K562 (cell line): ENCODE measurements around the gene FAM184B. TPM values are rescaled to one million over a fixed set of nuclear protein-coding genes. Genes with fewer than 3 reads are reported as not detected.
A peak's percentile ranks its signal among the peaks of the same experiment; 100 is the strongest.

Experiments
- ATAC-seq: fragments of 200-7000 bp; cut with Tn5 transposase; 3 replicates; pipeline ENCODE4 v1.9.1; 2020; ENCODE audit warnings: moderate library complexity
- BruUV-seq: library from RNA; stranded (reverse); fragments of 400-500 nt; replicated peaks from 2 replicates; lab custom pipeline; 2021; lab: Mats Ljungman, UMichigan
- CTCF ChIA-PET: fragments of 300-600 bp; formaldehyde crosslinking; extraction: SDS; loops from one replicate; lab custom pipeline; 2021; ENCODE audit warnings: low intra/inter-chr PET ratio; lab: Yijun Ruan, JAX
- POLR2A ChIA-PET: fragments of 300-600, 350-650 bp; sonication (Branson Sonifier 250); formaldehyde crosslinking; extraction: SDS; loops from one replicate; lab custom pipeline; 2021; ENCODE audit warnings: antibody characterized with exemption, inconsistent platforms; lab: Yijun Ruan, JAX
- DNase-seq, 4 experiments: peaks; one replicate each; pipeline versions ENCODE4 v3.0.0 to v3.0.0-alpha.2; 2011 to 2018; ENCODE audit warnings: low spot score in 3 of 4, mixed read lengths in 3 of 4; ENCODE audit errors: extremely low read depth in 1 of 4
- FAIRE-seq: peaks from 2 replicates; lab custom pipeline; 2011; peaks lifted over from hg19 to GRCh38; lab: Jason Lieb, UNC
- H2AFZ ChIP-seq: 2 replicates; pipeline ENCODE4 v1.6.0; 2011; ENCODE audit warnings: low read depth, low read length, control low read depth, inconsistent platforms
- H3K27ac ChIP-seq: fragments of 200-600 bp; 3 replicates; pipeline ENCODE4 v1.8.0; 2011; ENCODE audit warnings: low read depth, mild to moderate bottlenecking, control low read depth, inconsistent platforms, low read length, moderate library complexity, mixed read lengths; ENCODE audit errors: extremely low read depth
- H3K27me3 ChIP-seq, 2 experiments: fragments of 300-600 bp in 1 of 2; 2 replicates in 1 of 2; 3 replicates in 1 of 2; pipeline versions ENCODE4 v1.6.0 to v1.8.0; 2011; ENCODE audit warnings: inconsistent platforms in 2 of 2, low read length in 2 of 2, mild to moderate bottlenecking in 1 of 2, mixed read lengths in 1 of 2, moderate library complexity in 1 of 2; ENCODE audit not compliant: control insufficient read depth in 2 of 2, insufficient read depth in 2 of 2
- H3K36me3 ChIP-seq: fragments of 300-600 bp; 3 replicates; pipeline ENCODE4 v1.8.0; 2011; ENCODE audit warnings: mild to moderate bottlenecking, low read length, inconsistent platforms; ENCODE audit not compliant: control insufficient read depth, insufficient read depth
- H3K4me1 ChIP-seq, 2 experiments: fragments of 200-600 bp in 1 of 2; replicated peaks in 1 of 2; 2 replicates in 1 of 2; 3 replicates in 1 of 2; pipeline versions ENCODE4 v1.5.1 to v1.8.0; 2011; ENCODE audit warnings: inconsistent platforms in 2 of 2, low read length in 2 of 2, mild to moderate bottlenecking in 1 of 2, mixed read lengths in 1 of 2, moderate library complexity in 1 of 2; ENCODE audit not compliant: control insufficient read depth in 2 of 2, insufficient read depth in 2 of 2
- H3K4me2 ChIP-seq: 2 replicates; pipeline ENCODE4 v1.6.1; 2011; ENCODE audit warnings: low read length, control low read depth, inconsistent platforms, mixed read lengths; ENCODE audit not compliant: insufficient read depth
- H3K4me3 ChIP-seq: fragments of 200-600 bp; sonication (generic), shearing (Covaris generic); 2 replicates; pipeline ENCODE4 v1.5.1; 2016; ENCODE audit warnings: control low read depth, inconsistent platforms
- H3K79me2 ChIP-seq: fragments of 200-600 bp; 3 replicates; pipeline ENCODE4 v1.8.0; 2011; ENCODE audit warnings: low read length, inconsistent platforms; ENCODE audit not compliant: control insufficient read depth, insufficient read depth
- H3K9ac ChIP-seq, 2 experiments: 2 replicates each; pipeline versions ENCODE4 v1.6.0 to v1.6.1; 2011; ENCODE audit warnings: low read depth in 2 of 2, low read length in 2 of 2, control low read depth in 1 of 2, inconsistent platforms in 1 of 2, mild to moderate bottlenecking in 1 of 2, mixed read lengths in 1 of 2; ENCODE audit not compliant: insufficient read depth in 1 of 2
- H3K9me1 ChIP-seq: one replicate; pipeline ENCODE4 v1.6.0; 2011; ENCODE audit warnings: inconsistent platforms, mild to moderate bottlenecking, low read length, moderate library complexity; ENCODE audit not compliant: control insufficient read depth, insufficient read depth
- H3K9me3 ChIP-seq: replicated peaks from 2 replicates; pipeline ENCODE4 v1.5.1; 2011; ENCODE audit warnings: low read depth, low read length, inconsistent platforms; ENCODE audit not compliant: control insufficient read depth, insufficient read depth
- H4K20me1 ChIP-seq: replicated peaks from 2 replicates; pipeline ENCODE4 v1.6.1; 2011; ENCODE audit warnings: low read length, inconsistent platforms, mixed read lengths; ENCODE audit not compliant: control insufficient read depth, insufficient read depth
- CBX2 ChIP-seq: fragments of 200-600 bp; sonication (generic); IDR thresholded peaks from one replicate; pipeline ENCODE4 v1.6.1; 2012; ENCODE audit warnings: mild to moderate bottlenecking, low read length, inconsistent platforms; ENCODE audit not compliant: insufficient read depth, poor library complexity, severe bottlenecking
- PHF21A ChIP-seq: fragments of 450-650 bp; IDR thresholded peaks from 2 replicates; pipeline ENCODE4 v1.6.1; 2017; ENCODE audit warnings: low read depth, borderline replicate concordance
- STAG1 ChIP-seq: sonication (generic); formaldehyde crosslinking; IDR thresholded peaks from 2 replicates; pipeline ENCODE4 v1.5.0; 2020; ENCODE audit warnings: missing genetic modification reagents, borderline replicate concordance
- TAF1 ChIP-seq: IDR thresholded peaks from 2 replicates; pipeline ENCODE4 v1.6.1; 2011; ENCODE audit warnings: mild to moderate bottlenecking, low read length, moderate library complexity; ENCODE audit not compliant: insufficient read depth, control insufficient read depth, severe bottlenecking; ENCODE audit errors: extremely low read depth
- TGIF2 ChIP-seq: sonication (generic); formaldehyde crosslinking; IDR thresholded peaks from 2 replicates; pipeline ENCODE4 v1.8.1; 2022; ENCODE audit warnings: mild to moderate bottlenecking, missing genetic modification reagents, moderate library complexity
- ZNF232 ChIP-seq: sonication (generic); formaldehyde crosslinking; IDR thresholded peaks from 2 replicates; pipeline ENCODE4 v1.8.0; 2022; ENCODE audit warnings: mild to moderate bottlenecking, missing genetic modification reagents
- ZNF76 ChIP-seq: fragments of 250-450 bp; sonication (Bioruptor Pico); IDR thresholded peaks from 2 replicates; pipeline ENCODE4 v1.4.0; 2020; ENCODE audit warnings: mild to moderate bottlenecking, moderate library complexity, borderline replicate concordance
- ZSCAN29 ChIP-seq: fragments of 450-650 bp; IDR thresholded peaks from 2 replicates; pipeline ENCODE4 v1.6.1; 2017
- WGBS: fragments of 100-300 bp; shearing (Covaris generic); methylation state at CpG from one replicate; pipeline ENCODE4 v1.1.6; 2016; ENCODE audit warnings: low coverage, mixed read lengths; ENCODE audit not compliant: insufficient coverage; ENCODE audit errors: missing lambda C conversion rate; 5-methylcytosine and 5-hydroxymethylcytosine counted together
- in situ Hi-C: fragments of 300-500 bp; cut with MboI; formaldehyde crosslinking; loops from 4 replicates; pipeline ENCODE4 v1.15.0; 2018; ENCODE audit warnings: inconsistent platforms, mixed read lengths
- intact Hi-C: fragments of 100-400 bp; cut with micrococcal nuclease; formaldehyde crosslinking; loops from 2 replicates; pipeline ENCODE4 v1.14.2; 2022
- polyA plus RNA-seq, 8 experiments: library from polyadenylated mRNA; depleted of rRNA in 4 of 8; stranded (reverse) in 5 of 8; unstranded in 3 of 8; fragments of >200 nt; fragmentation: Nextera tagmentation in 2 of 8; fragmentation: Illumina TruSeq in 1 of 8; extraction: Ambion mirVana in 2 of 8; extraction: Trizol in 1 of 8; gene quantifications; 2 replicates each; pipeline versions ENCODE4 v1.2.1 to v1.2.3, GENCODE V29; 2011 to 2014; ENCODE audit warnings: inconsistent platforms in 1 of 8, missing spikeins in 1 of 8
- total RNA-seq, 7 experiments: library from RNA; depleted of rRNA in 6 of 7; stranded (reverse); fragments of >200 nt in 6 of 7; fragmentation: Illumina TruSeq in 2 of 7; extraction: Trizol in 2 of 7; gene quantifications; 2 replicates each; pipeline versions ENCODE4 v1.2.1 to v1.2.3, GENCODE V29; 2011 to 2021; ENCODE audit warnings: low replicate concordance in 1 of 7
- TF ChIP-seq, protein P1 (sequence below), 2 experiments: fragments of 150-350 bp in 1 of 2; IDR thresholded peaks; 2 replicates each; pipeline ENCODE4 v1.6.1; 2012 to 2016; ENCODE audit warnings: low read depth in 2 of 2, low read length in 2 of 2, mild to moderate bottlenecking in 1 of 2, moderate library complexity in 1 of 2
- TF ChIP-seq, protein P2 (sequence below): fragments of 450-650 bp; IDR thresholded peaks from one replicate; pipeline ENCODE4 v1.6.1; 2018; ENCODE audit warnings: mild to moderate bottlenecking, moderate library complexity; ENCODE audit not compliant: partially characterized antibody
- TF ChIP-seq, protein P3 (sequence below): IDR thresholded peaks from 3 replicates; pipeline ENCODE4 v1.6.1; 2011; ENCODE audit warnings: borderline replicate concordance, mild to moderate bottlenecking; ENCODE audit not compliant: insufficient read length, insufficient read depth
- TF ChIP-seq, protein P4 (sequence below), 2 experiments: fragments of 450-650 bp; conservative IDR thresholded peaks; 2 replicates each; pipeline ENCODE4 v1.6.1; 2017; ENCODE audit warnings: mild to moderate bottlenecking in 2 of 2, moderate library complexity in 2 of 2

The FAM184B gene
- total and polyA plus RNA-seq, 9 of the 15 experiments (the other 6 are each of a cell fraction or from before 2014, with no cell fraction given), result not detected

- FAIRE-seq, result no peak
- Histone ChIP-seq H3K9me1 (no peaks in the 10 kb centered on the region), H3K4me1 (peaks cover 3 to 10% of the 10 kb centered on the region in 2 experiments; a peak in 4 of 5 replicates), H3K9me3 (no peaks in the 10 kb centered on the region), H3K27me3 (no peaks in the 10 kb centered on the region), H3K9ac (peak overlapping the region; percentile 97 to 100), H3K4me2 (peak overlapping the region; percentile 95), H3K27ac (peak overlapping the region; percentile 96), H3K36me3 (peaks cover 55% of the 10 kb centered on the region), H3K79me2 (peaks cover 99% of the 10 kb centered on the region), H4K20me1 (peaks cover 11% of the 10 kb centered on the region), H2AFZ (peak overlapping the region; percentile 85), H3K4me3 (peak overlapping the region; percentile 65)
- peak in 2 of 4 experiments; percentile 46 to 61 for DNase-seq
- intact Hi-C loops, result loop anchor here (2.0 kb wide), 1 partner anchor 210 kb away; the partner anchor contains the start of gene LCORL
- ChIA-PET POLR2A (interaction anchor here (0.5 to 1.7 kb wide), 4 partner anchors 13 to 153 kb away, joined by 3 to 10 read pairs (median 3); no protein-coding TSS in a partner anchor), CTCF (no interaction called here)
- ATAC-seq, result peak; percentile 56
- in situ Hi-C loops, result no loop called here
- BruUV-seq, result no TSS peak
- under 1% methylated on average over 32 of the region's 48 CpGs for WGBS
- TF ChIP-seq ZNF232 (CRISPR knock-in tag) (peak; percentile 11; the same call in 1 of the 2 replicates), ZNF76 (CRISPR knock-in tag) (0 out of 2 replicates have a peak, but pooled peaks have one; percentile 29), TGIF2 (peak; percentile 6; the same call in 1 of the 2 replicates), CBX2 (no peak), TAF1 (peak; percentile 2), STAG1 (CRISPR knock-in tag) (peak; percentile 23; the same call in 1 of the 2 replicates), ZSCAN29 (peak; percentile 39; the same call in 1 of the 2 replicates), PHF21A (no peak)
- TF ChIP-seq, protein P1, sequence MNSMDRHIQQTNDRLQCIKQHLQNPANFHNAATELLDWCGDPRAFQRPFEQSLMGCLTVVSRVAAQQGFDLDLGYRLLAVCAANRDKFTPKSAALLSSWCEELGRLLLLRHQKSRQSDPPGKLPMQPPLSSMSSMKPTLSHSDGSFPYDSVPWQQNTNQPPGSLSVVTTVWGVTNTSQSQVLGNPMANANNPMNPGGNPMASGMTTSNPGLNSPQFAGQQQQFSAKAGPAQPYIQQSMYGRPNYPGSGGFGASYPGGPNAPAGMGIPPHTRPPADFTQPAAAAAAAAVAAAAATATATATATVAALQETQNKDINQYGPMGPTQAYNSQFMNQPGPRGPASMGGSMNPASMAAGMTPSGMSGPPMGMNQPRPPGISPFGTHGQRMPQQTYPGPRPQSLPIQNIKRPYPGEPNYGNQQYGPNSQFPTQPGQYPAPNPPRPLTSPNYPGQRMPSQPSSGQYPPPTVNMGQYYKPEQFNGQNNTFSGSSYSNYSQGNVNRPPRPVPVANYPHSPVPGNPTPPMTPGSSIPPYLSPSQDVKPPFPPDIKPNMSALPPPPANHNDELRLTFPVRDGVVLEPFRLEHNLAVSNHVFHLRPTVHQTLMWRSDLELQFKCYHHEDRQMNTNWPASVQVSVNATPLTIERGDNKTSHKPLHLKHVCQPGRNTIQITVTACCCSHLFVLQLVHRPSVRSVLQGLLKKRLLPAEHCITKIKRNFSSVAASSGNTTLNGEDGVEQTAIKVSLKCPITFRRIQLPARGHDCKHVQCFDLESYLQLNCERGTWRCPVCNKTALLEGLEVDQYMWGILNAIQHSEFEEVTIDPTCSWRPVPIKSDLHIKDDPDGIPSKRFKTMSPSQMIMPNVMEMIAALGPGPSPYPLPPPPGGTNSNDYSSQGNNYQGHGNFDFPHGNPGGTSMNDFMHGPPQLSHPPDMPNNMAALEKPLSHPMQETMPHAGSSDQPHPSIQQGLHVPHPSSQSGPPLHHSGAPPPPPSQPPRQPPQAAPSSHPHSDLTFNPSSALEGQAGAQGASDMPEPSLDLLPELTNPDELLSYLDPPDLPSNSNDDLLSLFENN (IDR thresholded peaks at IDR 0.05; ENCODE audit: low read depth in 2 of 2, low read length in 2 of 2), result 0 out of 4 replicates have a peak, but pooled peaks of 1 of the 2 experiments have one; percentile 13
- TF ChIP-seq, protein P2, sequence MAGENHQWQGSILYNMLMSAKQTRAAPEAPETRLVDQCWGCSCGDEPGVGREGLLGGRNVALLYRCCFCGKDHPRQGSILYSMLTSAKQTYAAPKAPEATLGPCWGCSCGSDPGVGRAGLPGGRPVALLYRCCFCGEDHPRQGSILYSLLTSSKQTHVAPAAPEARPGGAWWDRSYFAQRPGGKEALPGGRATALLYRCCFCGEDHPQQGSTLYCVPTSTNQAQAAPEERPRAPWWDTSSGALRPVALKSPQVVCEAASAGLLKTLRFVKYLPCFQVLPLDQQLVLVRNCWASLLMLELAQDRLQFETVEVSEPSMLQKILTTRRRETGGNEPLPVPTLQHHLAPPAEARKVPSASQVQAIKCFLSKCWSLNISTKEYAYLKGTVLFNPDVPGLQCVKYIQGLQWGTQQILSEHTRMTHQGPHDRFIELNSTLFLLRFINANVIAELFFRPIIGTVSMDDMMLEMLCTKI, result no peak
- TF ChIP-seq, protein P3, sequence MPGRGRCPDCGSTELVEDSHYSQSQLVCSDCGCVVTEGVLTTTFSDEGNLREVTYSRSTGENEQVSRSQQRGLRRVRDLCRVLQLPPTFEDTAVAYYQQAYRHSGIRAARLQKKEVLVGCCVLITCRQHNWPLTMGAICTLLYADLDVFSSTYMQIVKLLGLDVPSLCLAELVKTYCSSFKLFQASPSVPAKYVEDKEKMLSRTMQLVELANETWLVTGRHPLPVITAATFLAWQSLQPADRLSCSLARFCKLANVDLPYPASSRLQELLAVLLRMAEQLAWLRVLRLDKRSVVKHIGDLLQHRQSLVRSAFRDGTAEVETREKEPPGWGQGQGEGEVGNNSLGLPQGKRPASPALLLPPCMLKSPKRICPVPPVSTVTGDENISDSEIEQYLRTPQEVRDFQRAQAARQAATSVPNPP, result no peak
- TF ChIP-seq, protein P4, sequence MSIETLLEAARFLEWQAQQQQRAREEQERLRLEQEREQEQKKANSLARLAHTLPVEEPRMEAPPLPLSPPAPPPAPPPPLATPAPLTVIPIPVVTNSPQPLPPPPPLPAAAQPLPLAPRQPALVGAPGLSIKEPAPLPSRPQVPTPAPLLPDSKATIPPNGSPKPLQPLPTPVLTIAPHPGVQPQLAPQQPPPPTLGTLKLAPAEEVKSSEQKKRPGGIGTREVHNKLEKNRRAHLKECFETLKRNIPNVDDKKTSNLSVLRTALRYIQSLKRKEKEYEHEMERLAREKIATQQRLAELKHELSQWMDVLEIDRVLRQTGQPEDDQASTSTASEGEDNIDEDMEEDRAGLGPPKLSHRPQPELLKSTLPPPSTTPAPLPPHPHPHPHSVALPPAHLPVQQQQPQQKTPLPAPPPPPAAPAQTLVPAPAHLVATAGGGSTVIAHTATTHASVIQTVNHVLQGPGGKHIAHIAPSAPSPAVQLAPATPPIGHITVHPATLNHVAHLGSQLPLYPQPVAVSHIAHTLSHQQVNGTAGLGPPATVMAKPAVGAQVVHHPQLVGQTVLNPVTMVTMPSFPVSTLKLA (conservative IDR thresholded peaks at IDR 0.05), result 0 out of 4 replicates have a peak, but pooled peaks of 1 of the 2 experiments have one; percentile 10
These were observed 29.7 kb upstream of the FAM184B start for GRCh38 chr4:17811078-17811603.
